ENCODE data around the gene ARHGEF6.

Gene ARHGEF6

DNA sequence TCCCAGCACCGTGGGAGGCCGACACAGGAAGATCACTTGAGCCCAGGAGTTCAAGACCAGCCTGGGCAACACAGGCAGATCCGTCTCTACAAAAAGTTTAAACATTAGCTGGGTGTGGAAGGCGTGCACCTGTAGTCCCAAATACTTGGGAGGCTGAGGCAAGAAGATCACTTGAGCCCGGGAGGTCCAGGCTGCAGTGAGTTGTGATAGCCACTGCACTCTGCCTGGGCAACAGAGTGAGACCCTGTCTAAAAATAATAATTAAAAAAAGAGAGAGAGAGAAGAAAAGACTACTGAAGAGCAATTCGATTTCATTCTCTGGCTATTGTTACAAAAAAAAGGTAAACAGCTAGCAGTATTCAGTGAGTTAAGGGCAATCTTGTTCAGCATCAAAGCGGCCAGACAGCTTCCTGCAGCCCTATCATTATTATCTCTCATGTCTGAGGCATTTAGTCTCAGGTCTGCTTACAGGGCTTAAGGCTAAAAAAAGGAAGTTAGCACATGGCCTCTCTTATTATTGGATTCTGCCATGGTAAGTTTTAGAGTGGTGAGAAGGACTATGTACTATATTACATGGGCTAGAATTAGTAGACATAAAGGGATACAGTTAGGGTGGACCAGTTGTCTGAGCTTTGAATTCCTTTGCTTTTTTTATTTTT, 37.9 kb downstream of the ARHGEF6 start:
- no peak for DNase-seq

DNA sequence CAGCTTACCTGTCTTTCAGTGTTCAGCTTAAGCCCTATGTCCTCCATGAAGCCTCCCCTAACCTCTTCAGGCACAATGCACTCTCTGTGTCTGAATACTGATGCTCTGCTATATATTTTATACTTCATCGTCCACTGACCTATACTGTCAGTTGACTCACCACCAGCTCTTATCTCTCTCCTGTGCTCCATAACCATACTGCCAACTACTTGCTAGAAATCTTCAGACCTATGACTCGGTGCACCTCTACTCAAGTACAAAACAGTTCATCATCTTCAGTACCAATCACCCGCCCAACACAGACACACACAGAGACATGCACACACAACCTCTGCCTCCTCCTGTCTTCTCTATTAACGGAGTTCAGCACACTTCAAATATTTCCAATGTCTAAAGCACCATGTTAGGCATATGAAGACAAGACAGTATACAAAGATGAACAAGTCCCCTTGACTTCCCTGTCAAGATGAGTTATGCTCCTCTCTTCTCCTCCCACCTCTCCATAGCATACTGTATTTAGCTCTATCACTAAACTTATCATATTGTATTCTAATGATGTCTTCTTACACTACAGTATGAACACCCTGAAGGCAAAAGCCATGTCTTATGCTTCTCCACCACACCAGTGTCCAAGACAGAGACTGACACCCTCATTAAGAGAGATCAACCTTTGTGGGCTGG, 42.5 kb downstream of the ARHGEF6 start:
- DNase-seq, result no peak

DNA sequence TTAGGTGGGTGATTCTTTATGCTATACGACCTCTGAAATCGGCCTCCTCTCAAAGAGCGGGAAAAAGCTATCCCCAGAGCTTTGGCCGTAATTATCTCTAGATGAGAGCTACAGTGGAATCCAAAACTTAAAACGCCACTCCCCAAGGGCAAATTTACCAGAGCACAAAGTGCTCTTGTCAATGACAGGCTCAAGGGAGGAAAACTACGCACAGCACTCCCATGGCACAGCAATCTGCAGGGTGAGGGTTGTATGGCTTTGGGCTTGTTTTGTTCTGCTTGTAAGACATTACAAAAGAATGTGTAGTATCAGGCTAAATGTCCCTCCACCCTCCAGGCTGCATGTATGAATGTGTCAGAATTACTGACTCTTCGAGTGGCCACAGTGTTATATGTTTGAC, 44.0 kb downstream of the ARHGEF6 start:
- no peak for DNase-seq

DNA sequence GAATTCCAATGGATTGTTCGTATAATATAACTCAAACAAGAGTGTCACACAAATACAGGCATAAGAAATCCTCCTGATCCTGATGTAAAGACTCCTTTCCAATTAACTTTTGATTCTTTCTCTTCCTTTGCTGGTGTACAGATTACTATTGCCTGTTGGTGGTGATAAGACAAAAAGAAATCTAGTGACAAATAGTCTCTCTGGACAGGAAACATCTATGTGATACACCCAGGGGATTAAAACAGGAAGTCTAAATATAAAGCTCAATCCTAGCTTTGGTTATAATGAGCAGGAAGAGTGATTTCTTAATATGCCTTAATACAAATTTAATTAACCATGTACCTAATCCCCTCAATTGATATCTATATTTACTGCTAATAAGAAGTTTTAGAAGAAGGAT, 45.1 kb downstream of the ARHGEF6 start:
- no peak for DNase-seq

DNA sequence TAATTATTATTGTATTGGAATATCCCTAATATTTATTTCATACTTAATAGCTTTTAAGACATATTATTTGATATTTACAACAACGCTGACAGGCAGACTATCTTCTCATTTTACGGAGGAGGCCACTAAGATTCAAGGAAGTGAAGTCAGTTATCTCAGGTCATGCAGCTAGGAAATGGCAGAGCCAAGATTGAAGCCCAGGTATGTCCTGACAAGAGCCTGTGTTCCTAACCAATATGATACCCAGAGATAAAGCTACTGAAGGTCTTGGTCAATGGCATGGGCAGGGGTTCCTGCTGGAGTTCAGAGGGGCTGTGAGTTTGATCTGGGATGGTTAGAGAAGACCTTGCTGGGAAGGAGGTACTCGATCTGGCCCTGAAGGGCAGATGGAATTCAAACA, 47.1 kb downstream of the ARHGEF6 start:
- DNase-seq, result no peak

DNA sequence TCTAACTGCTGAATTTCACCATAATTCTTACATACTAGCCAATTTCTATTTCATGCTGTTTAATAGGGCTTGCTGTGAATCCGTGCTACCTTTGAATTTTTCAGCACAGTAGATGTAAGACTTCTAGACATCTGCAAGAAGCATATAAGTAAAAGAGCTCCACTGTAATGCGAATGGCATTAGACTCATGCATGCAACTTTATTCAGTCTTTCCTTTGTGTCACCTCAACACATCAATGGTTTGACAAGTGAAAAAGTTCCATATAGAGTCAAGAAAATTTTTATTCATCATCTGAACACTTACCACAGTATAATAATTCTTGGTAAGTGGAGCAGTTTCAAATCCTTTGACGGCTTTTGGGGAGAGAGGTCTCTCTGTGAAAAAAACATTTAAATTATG, 48.9 kb downstream of the ARHGEF6 start:
- DNase-seq, result no peak

DNA sequence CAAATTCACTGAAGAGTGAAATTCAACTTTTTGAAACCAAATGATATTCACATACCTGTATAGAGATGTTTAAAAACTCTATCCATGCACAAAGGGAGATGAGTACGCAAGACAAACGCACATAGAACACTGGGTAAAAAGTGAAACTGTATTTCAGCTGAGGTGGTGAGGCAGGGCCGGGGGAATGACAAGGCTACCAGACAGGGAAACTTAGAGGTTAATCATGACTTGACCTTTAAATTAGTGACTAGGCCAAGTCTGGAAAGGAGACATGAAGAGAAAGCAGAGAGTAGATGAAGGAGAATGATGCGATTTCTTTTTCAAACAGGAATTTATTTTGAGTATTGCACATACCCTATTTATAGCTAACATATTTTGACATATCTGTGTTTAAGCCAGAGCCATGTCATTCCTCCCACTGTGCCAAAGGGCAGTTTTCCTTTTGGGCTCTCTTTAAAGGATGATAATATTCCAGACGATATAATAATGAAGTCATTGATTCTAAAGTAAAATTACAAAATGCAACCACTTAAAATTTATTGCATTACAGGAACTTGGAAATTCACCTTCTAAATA, 49.4 kb downstream of the ARHGEF6 start:
- DNase-seq, result no peak

DNA sequence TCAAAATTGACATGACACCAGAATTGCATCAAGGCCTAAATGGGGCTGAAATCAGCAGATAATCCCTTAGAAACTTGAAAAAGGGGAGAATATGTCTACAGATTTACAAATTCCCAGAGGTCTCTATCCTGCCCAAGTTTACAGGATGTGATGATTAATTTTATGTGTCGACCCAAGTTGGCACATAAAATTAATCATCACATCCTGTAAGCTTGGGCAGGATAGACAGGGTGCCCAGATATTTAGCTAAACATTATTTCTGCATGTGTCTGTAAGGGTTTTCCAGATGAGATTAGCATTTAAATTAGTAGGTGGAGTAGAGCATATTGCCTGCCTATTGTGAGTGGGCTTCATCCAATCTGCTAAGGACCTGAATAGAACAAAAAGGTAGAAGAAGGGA, 52.3 kb downstream of the ARHGEF6 start:
- no peak for DNase-seq

DNA sequence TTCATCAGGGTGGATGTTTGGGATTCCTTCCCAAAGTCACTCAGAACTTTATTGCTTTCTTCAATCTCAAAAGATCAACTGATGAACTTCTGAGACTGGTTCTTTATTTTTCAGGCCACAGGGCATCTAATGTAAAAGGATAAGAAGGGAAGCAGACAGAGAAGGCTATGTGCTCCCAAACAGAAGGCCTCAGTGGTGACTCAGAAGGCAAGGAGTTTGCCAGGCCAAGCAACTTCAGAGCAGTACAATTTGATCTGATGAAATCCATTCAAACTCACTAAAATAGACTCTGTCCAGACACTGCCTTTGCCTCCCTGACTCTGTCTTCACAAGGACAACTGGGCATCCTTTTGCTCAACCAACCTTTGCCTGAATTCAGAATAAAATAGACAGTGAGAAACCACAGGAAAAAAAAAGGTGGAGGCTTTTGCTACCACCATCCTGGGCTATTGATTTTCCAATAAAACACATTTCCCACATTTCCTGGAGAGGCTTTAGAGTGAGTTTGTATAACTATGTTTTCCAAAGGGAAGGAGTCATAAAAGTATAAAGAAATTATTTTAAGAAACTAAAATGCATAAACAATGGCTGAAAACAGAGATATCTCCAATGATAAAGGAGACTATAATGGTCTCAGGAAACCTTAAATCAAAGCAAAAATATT, 55.2 kb downstream of the ARHGEF6 start:
- no peak for DNase-seq

DNA sequence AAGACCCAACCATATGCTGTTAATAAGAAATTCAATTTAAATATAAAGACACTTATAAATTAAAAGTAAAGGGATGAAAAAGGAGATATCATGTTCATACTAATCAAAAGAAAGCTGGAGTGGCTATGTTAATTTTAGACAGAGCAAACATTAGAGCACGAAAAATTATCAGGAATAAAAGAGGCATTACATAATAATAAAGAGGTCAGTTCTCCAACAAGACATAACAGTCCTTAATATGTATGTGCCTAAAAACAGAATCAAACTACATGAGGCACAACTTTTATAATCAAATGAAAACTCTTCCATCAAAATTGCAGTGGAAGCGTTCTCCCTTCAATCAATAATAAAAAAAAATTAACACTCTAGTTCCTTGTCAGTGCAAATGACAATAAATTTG, 62.6 kb downstream of the ARHGEF6 start:
- DNase-seq, result no peak

DNA sequence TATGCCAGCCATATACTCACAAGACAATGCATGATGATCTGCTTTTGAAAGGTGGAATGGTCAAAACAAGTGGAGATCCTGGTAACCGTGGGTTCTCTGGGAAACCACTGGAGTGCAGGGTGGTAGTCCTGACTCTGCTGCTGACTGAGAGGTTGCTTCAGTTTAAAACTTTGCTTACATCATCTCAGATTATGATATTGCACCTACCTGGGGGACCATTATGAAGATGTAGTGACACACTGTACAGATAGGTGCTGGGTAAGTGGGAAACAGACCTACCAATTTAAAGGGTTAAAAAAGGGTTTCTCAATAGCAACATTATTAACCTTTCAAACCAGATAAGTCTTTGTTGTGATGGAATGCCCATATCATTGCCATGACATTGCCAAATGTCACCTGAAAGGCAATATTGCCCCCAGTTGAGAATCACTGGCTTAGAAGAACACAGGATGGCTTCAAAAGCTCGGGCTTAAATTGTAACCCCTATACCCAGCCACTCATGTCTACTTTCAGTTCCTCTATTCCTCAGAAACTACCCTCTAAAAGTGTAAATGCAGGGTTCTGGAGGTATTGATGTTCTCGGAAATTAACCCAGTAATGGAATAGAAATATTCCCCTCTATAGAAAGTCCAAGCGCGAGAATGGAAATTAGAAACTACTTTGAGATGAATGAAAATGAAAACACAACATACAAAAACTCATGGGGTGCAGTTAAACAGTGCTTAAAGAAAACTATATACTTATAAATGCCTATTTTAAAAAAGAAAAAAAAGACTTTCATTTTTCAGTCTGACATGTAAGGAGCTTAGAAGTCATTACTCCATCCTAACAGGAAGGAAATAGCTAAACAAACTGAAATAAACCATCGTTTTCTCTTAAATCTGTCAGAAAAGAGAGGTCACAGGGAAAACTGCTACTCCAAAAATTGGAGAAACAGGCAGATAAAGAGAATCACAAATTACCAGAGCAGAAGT, 65.8 kb downstream of the ARHGEF6 start:
- no peak for DNase-seq

DNA sequence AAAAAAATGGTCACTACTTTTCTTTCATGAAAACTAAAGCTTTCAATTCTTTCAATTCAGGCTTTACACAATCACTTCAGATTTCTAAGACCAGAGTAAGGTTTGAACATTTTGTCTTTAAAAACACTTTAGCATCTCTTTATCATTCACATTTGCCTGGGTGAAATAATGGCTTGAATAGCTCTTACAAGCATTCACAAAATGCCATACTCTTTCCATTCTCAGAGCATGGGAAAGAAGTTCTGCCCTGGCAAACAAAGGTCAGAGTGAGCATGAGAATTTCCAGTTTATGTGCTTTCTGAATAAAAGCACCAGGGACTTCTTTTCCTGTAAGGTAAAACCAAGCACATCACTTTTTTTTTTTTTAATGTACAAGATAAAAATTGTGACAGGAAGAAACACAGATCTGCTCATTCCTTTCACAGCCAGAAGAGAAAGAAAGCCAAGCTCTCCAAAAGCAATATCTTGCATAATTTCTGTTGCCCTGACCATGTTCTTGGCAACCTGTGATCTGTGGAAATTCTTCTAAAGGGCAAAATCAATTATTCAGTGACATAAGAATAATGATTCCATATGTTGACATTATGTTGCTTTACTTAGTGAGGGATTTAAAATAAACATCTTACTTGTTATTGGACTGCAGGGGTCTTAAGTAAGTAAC, 68.0 kb downstream of the ARHGEF6 start:
- DNase-seq, result no peak

DNA sequence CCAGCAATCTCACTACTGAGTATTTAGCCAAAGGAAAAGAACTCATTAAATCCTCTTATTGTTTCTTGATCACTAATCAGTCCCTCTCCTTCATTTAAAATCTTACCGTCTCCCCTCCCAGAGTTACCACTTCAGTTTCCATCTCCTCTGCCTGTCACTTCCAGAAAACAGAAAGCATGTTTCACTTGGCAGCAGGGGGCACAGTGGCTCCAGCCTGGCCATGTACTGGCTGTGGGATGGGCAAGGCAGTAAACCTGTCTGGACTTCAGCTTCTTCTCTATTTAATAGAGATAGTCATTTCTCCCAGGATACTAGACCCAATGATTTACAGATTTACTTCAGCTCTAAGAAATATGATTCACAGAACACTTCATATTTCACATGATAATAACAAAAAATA, 69.6 kb downstream of the ARHGEF6 start:
- no peak for DNase-seq

DNA sequence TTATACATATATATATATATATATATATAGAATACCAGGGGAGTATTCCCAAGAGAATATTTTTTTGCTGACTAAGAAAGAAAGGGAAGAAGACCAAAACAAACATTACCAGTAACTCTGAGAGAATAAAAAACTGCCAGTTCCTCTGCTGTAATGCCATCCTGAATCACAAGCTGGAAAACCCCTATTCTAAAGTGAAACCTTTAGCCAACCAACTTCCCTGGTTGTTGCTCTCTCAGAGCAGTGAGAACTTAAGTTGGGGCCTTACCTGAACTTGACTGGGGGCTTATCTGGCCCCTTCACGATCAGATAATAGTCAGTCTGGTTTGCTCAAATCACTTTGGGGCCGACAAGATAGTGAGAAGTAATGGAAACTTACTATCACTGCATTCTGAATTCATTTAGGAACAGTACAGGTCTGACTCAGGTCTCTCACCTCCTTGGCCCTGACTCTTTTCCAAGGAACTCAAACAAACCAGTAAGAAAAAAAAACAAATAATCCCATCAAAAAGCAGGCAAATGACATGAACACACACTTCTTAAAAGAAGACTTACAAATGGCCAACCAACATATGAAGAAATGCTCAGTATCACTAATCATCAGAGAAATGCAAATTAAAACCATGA, 70.3 kb downstream of the ARHGEF6 start:
- DNase-seq, result no peak

DNA sequence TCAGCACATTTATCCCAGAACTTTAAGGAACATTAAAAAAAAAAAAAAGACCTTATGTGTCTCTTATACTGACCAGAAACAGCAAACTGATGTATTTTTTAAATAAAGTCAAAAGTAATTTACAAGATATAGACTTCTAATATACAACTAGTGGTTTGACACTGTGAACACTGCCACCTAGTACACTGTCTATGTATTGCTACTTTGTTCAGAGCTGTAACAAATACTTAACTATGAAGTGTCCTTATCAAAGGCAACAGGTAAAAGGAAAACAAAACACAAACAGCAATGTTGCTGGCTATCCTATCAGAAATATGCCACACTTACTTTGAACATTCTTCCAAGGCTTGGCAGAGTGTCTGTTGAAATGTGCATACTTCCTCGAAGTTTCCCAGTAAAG, 72.4 kb downstream of the ARHGEF6 start:
- DNase-seq, result no peak

DNA sequence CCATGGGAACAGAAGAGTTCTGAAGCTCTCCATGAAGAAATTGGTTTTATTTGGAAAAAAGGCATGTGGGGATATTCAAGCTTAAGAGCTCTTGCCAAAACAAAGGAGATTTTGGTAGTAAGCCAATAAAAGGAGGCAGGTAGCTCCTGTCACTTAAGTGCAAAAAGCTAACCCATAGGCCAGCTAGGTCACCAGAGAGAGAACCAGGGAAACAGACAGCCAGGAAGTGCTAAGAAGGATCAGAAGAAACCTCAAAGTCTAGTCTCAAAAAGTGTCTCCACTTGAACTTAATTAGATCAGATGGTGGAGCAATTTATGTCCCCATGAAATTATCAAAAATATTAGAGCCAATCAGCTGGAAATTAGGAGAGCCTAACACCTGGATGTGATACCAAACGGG, 83.6 kb downstream of the ARHGEF6 start:
- DNase-seq, result no peak

DNA sequence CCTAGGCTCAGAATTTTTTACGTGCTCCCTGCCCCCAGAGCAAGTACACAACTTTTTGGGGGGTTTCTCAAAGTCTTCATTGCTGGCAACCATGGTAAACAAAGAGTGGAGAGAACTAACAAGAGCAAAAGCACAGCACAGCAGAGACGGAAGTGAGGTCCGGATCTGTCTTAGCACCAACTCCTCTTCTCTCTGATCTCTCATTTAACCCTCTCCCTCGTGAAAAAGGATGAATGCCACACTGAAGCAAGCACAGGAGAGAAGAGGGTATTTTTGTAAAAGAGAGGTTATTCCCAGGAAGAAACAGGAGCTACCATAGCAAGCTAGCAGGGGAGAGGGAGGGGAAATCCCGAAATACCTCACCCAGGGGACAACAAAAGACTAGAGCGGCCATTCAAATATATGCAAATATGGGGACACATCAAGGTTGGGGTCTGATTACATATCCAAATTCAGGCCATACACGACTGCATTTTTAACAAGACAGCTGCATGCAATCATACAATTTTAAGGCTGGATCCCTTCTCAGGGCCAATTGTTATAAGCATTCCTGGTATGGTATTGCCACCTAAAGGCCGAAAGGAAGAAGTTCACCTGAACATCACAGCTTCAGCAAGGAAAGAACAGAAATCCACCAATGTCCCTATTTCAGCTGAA, 86.2 kb downstream of the ARHGEF6 start:
- DNase-seq, result no peak

DNA sequence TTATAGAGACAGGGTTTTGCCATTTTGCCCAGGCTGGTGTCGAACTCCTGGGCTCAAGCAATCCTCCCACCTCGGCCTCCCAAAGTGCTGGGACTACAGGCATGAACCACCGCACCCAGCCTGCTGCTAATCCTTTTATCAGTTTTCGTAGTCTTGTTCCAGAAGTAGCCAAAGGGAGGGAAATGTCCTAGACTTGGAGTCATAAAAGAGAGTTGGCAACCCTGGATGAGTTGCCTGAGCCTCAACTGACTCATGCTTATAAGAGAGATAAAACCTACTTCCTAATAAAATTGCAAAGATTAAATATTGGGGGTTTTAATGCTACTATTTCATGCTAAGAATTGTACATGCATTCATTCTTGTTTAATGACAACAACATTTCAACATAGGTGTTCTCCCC, 88.5 kb downstream of the ARHGEF6 start:
- no peak for DNase-seq

DNA sequence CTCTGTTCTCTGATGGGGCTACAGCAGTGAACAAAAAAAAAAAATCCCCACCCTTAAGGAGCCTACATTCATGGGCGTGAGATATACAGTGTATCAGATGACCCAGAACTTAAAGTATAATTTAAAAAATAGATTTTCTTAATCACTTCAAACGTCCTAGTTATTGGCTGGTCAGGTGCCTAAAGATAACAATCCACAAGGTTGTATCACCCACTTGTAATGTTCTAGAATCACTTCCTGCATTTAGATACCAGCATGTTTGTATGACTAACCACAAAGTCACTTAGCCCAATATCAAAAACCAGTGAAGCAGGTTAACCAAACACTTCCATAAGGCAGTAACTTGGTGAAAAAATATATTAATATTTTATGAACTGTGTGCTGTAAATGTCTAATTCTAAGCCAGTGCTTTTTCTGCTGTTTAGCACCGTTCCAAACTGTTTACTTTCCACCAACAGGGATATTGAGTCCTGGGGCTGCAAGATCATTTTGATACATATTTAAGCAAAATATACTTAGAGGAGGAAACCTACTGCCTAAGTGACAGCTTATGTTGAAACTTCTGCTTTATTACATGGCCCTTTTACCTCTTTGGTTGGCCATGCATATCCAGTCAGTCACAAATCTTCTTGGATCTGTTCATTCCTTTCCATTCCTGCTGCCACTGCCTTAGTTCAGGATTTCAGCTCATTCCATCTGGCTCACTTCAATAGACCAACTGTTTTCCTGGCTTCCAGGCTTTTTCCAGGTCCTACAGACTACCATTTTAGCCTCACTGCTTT, 89.5 kb downstream of the ARHGEF6 start:
- DNase-seq, result no peak

DNA sequence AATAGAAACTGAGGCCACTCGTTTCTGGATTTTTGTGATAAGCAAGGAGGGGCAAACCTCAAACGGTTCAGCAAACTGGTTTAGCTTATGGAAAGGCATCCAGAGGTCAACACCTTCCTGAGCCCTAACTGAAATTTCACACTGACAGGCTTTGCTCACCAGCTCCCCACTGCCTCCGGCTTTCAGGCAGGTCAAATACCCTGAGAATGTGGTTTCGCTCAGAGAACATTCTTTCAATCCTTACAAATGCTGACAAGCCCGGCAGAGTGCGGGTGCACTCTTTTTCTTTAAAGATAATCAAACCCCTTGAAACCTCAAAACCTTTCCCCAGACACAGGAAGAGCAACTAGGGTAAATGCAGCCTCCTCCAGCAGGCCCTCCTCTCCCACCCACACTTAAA, 91.3 kb downstream of the ARHGEF6 start:
- DNase-seq, result no peak
